HG02678 (cell line): ENCODE measurements around the gene CCDC126.
"Not testable (repeated sequence)": the region's sequence is repeated elsewhere in the genome, so short reads cannot be mapped to it uniquely, and the experiment has no call there.

Experiments
- ATAC-seq: cut with Tn5 transposase; IDR thresholded peaks from one replicate; pipeline ENCODE4 v1.9.1; 2021; ENCODE audit warnings: mild to moderate bottlenecking, moderate library complexity; ENCODE audit not compliant: unreplicated experiment

Gene CCDC126

DNA sequence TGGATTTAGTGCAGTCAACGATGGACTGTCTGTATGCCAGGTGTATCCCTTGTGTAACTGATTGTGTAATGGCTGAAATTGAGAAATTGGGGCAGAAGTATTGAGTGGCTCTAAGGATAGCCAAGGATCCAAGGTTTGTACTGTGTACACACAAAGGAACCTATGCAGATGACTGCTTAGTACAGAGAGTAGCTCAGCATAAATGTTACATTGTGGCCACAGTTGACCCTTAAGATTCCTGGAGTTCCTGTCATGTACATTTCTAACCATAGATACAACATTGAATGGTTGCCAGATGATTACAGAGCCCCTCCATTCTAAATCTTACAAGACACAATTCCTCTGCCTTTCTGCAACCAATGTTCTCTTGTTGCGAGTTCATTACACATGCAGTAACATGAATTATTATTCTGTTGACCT lies 25.3 kb downstream of the CCDC126 start:
- ATAC-seq: no peak

- ATAC-seq: no peak
Measured at GRCh38 chr7:23628370-23628769, 31.2 kb downstream of the CCDC126 start.

- ATAC-seq: no peak
Measured at GRCh38 chr7:23633417-23633816, 36.2 kb downstream of the CCDC126 start.

- no peak for ATAC-seq
Measured at GRCh38 chr7:23645822-23646221, 48.6 kb downstream of the CCDC126 start.

DNA sequence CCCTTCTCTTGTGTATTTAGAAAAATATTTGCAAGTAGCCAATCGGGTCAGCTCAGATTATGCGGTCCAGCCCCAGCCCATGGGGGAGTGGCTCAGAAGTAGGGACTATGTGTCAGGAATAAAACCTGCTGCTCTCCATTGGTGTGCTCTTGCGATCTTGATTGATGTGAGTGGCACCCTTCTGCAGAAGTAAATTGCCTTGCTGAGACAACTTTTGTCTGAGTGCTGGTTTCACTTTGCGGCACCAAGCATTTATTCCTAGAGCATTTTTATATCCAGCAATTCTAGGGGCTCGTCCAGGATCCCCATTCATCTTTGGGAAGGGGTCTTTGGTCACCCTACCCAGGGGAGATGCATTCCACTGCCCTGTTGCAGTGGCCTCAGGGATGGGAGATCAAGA lies 56.8 kb downstream of the CCDC126 start:
- no peak for ATAC-seq

GRCh38 chr7:23654508-23654907 lies 57.3 kb downstream of the CCDC126 start:
- no peak for ATAC-seq

GRCh38 chr7:23655433-23655832 lies 58.3 kb downstream of the CCDC126 start:
- ATAC-seq: no peak

- no peak for ATAC-seq
Measured at GRCh38 chr7:23658831-23659427, 61.7 kb downstream of the CCDC126 start.

DNA sequence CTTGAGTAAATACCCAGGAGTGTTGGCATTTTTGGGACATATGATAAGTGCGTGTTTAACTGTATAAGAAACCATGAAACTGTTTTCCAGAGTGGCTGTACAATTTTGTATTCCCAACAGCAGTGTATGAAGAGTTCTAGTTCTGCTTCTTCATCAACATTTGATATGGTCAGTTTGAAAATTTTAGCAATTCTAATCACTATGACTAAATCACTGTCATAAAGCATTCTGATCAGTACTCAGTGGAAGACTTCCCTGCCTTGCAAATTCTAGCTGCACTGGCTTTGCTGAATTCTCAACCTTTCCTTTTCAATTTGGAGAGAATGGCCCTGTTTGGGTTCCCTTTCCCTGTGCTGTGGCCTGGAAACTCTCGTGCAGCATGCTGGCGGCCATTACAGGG lies 64.2 kb downstream of the CCDC126 start:
- no peak for ATAC-seq

GRCh38 chr7:23662124-23662983 lies 65.2 kb downstream of the CCDC126 start:
- no peak for ATAC-seq

GRCh38 chr7:23662984-23663313 lies 65.8 kb downstream of the CCDC126 start:
- no peak for ATAC-seq

DNA sequence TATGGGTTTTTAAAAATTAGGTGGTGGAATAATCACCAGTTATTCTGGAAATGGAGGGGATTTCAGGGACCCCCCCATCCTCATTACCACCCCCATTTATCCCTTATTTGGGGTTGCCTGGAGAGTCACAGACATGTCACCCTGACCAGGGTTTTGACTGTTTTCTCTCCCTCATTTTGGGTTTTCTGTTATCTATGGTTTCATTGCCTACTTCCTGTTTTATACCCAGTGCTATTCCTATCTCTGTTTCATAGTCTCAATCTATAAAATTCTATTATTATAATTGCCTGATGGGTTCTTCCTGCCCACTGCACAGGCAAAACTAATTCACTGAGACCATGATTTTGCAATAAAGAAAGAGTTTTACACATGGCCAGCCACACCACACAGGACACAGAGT lies 66.9 kb downstream of the CCDC126 start:
- ATAC-seq: no peak

GRCh38 chr7:23672033-23672432 lies 74.9 kb downstream of the CCDC126 start:
- ATAC-seq: no peak

DNA sequence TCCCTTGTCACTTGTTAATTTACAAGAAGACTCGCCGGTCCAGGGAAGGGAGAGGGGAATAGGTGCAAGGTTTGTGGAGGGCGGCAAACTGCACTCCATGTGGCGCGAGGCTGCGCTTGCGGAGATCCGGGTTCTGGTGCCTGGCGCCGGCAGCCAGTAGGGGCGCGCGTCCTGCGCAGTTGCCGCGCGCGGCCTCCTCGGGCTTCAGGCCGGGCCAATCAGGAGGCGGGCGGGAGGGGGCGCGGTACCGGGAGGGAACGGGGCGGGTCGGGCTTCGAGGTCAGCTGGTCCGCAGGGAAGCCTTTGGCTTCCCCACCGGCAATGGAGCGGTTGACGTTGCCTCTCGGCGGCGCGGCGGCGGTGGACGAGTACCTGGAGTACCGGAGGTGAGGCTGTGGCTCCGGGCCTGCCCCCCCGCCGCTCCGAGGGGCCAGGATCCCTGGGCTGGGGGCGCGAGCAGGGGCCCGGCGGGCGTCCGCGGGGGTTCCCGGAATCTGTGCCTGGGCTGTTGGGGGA lies 82.8 kb downstream of the CCDC126 start, which contains the start of gene FAM221A:
Gene FAM221A, plus strand, starts transcription at position 302 of the 516 bp plus-strand sequence. Its CDS starts 20 bp downstream, at position 322.
- ATAC-seq: peak; percentile 98

GRCh38 chr7:23680414-23681405 lies 83.5 kb downstream of the CCDC126 start:
- peak; percentile 37 for ATAC-seq

DNA sequence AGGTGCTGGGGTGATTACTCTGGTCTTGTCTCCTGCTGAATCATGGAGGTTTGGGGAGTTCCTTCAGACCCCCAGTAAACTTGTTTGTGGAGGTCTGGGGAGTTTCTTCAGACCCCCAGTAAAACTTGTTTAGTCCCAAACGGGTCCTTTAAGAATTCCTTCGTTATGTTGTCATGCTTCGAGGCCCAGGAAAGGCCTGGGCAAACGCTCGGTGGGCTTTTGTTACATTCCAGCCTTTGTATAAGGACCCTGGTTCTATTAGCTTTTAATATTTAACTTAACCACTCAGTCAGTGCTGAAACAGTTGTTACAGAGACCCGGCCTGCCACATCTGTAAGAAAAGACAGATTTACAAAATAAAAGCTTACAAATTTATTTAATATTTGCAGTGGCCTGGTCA lies 86.9 kb downstream of the CCDC126 start:
- ATAC-seq: not testable (repeated sequence)

GRCh38 chr7:23685731-23686130 lies 88.5 kb downstream of the CCDC126 start:
- ATAC-seq: no peak

DNA sequence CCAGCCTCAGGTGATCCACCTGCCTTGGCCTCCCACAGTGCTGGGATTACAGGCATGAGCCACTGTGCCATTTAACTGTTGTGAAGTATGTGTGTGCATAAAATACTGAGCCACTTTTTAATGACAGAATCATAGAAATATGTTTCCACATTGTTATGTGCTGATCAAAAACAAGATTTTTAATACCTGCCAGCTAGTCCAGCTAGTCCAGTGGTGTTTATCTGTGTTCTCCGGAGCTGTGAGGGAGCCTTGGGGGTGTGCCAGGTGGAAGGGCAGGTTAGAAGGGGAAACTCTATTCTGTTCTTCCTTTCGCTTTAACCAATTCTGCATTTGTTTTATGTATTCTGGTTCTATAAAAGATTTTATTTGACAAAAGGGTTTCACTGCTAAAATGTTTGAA lies 89.8 kb downstream of the CCDC126 start:
- ATAC-seq: no peak

- ATAC-seq: no peak
Measured at GRCh38 chr7:23689165-23689564, 92.0 kb downstream of the CCDC126 start.

- no peak for ATAC-seq
Measured at GRCh38 chr7:23691320-23691719, 94.1 kb downstream of the CCDC126 start.

DNA sequence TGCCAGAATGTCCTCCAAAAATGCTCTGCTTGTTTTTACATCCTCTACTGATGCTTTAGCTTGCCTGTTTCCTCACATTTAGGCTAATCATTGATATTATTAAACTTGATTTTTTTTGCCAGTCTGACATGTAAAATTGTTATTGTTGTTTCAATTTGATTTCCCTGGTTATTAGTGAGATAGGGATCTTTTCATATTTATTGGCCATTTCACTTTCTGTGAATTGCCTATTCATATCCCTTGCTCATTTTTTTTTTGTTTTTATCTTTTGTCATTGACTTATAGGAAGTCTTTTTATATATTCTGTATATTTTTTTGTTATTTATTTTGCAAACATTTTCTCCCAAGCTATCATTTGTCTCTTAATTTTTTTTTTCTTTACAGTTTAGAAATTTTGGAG lies 96.0 kb downstream of the CCDC126 start:
- ATAC-seq: no peak
